IPS-NIHi11 (cell line): Measurements from ENCODE around the gene KIF6.

Source experiments
- DNase-seq: peaks from one replicate; pipeline ENCODE4 v3.0.0; 2012; ENCODE audit warnings: mixed read lengths, low spot score

KIF6 gene

DNA sequence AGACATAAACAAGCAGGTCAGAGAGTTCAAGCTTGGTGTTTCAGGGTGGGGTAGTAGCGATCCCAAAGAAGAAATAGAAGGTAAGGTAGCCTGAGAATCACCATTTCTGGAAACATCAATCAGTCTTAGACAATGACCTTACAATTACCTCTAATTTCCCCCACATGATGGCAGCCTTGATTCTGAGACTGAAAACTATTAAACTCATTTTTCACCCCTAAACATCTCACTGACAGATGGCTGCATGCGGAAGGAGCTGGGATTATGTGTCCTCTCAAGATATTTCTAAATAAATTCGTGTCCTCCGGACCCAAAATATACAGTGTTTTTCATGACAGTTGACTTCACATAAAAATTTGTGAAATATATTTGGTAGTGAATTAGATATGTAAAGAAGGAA is 61.0 kb downstream of the KIF6 start:
- no peak for DNase-seq

- no peak for DNase-seq
Observed at GRCh38 chr6:39657355-39658135, 67.7 kb downstream of the KIF6 start.

DNA sequence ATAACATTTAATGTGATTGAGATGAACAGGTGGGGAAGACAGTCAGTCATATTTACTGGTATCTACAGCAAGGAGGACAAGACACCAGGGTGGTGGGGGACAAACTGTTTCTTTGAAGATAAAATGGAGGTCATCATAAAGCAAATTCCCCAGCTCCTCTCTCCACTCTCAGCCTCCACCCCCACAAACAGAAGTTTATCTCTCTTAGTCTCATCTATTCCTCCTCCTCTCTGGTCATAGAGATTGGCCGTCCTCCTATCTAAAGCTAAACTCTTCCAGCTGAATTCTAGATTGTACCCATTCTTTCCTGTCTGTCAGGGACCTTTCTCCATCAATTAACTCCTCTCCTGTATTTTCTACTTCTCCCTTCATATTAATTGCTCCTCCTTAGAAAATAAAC is 71.1 kb downstream of the KIF6 start:
- DNase-seq: no peak

GRCh38 chr6:39653612-39654011 is 71.6 kb downstream of the KIF6 start:
- peak; percentile 5 for DNase-seq

DNA sequence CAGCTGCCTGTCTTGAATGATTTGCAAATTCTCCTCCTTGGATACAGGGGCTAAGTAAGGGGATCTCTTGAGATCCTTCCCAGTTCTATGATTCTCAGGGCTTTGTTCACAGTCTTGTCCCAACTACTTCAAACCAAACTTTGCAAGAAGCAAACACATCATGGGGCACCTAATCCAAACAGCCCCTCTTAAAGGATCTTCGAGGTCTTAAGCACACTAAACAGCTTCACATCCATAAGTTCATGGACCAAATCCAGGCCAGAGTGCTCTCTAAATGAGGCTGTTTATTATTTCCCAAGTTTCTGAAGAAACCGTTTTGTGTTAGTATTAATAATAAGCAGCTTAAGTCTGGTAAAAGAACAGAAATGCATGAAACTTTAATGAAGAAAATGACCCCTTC is 75.2 kb downstream of the KIF6 start:
- no peak for DNase-seq

GRCh38 chr6:39646751-39647420 is 78.3 kb downstream of the KIF6 start:
- DNase-seq: no peak

DNA sequence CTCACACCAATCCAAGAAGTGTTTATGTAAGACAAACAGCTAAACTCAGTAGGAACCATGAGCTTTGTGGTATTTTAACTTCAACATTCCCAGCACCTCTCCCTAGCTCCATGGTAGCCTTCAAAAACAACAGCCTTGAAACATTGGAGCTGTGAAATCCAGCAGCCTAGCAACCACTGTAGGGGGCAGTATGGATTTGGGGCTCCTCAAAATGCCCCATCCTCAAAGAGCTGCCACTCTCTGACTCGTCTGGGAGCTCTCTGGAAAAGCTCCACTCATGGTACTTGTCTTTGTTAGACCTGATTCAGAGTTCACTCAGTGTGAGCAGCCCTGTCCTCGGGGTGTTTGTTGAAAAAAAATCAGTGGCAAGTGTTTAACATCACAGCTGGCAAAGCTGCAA is 82.9 kb downstream of the KIF6 start:
- peak; percentile 27 for DNase-seq

- DNase-seq: no peak
Observed at GRCh38 chr6:39638126-39638822, 86.9 kb downstream of the KIF6 start.

DNA sequence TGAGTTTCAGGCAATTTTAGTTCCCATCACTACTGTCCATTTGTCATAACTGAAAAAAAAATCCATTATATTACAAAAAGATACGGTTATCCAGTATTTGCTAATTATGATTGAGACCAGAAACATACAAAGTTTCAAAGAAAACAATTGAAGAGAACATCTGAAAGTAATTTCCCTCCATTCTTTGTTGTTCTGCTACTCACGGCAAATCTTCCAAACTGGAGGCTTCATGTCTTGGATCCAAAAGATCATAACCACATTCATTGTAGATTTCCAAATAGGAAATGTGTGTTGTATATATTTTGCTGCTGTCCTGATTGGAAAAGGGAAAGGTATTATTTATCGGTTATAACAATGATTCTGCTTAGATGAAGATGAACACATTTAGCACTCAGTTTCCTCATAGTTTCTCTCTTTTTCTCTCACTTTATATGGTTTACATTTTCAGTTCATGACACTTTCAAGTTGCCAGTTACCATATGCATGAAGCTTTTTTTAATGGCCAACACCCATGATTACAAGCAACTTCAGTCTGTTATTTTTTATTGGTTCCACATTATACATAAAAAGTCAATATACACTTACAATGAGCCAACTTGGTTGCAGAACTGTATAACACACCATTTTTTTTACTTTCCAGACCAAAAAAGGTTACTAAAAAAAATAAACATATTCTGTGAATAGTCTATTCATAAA is 90.4 kb downstream of the KIF6 start:
- no peak for DNase-seq

GRCh38 chr6:39625209-39625608 is 100.0 kb downstream of the KIF6 start:
- no peak for DNase-seq

DNA sequence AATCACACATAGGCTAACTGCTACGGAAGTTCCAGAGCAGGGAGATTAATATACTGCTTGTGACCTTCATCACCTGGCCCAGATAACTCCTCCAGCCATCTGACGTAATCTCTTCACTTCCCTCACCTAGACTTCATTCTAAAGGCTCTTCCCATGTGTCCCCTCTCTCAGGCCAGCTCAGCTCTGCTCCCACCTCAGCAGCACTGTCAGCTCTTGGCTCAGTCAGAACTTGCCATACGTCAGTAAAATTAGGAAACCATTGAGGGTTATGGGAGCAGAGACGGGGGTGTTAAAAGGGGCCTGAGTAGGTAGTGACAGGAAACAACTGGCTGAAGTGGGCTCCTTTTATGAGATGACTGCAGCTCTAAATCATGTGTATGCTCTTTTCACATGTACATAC is 101.5 kb downstream of the KIF6 start:
- no peak for DNase-seq

DNA sequence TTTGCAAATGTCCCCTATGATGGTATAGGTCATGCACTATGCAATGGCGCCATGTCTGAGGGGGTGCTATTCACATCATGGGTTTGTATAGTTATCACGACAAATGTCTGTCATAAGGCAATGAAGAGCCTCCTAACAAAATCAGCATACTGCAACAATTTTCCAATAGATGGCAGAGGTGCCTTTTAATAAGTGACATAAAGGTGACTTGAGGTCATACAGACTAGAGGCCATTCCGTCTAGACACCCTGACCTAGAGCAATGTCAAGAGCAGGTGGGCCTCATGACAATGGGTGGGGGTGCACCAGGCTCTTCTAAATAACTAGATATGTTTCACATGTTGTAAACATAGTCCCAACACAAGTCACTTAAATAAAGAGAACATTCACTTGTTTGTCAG is 107.7 kb downstream of the KIF6 start:
- no peak for DNase-seq

- no peak for DNase-seq
Observed at GRCh38 chr6:39617026-39617425, 108.2 kb downstream of the KIF6 start.

GRCh38 chr6:39615622-39616021 is 109.6 kb downstream of the KIF6 start:
- DNase-seq: no peak

DNA sequence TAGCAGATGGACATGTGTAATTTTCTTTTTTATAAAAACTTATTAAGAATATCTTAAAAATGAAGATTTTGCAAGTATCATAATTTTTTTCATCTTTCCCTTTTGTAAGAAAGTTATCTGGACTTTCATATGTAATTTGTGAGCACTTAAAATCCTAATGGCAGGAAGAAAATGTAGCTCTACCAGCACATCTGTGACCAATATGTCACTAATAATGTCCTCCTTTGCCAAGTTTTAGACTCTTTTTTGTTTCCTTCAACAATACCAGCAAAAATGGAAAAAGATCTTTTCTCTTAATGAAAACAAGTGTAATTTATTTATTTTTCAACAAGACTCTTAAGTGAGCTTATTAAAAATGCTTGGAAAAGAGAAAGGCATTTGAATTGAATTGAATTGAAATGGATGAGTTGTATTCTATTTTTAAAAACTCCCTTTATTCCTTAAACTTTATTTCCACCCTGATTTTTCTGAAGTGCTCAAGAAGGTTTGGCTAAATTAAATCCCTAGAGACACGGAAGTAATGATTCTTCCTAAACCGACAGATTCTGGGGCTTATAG is 110.7 kb downstream of the KIF6 start:
- no peak for DNase-seq

DNA sequence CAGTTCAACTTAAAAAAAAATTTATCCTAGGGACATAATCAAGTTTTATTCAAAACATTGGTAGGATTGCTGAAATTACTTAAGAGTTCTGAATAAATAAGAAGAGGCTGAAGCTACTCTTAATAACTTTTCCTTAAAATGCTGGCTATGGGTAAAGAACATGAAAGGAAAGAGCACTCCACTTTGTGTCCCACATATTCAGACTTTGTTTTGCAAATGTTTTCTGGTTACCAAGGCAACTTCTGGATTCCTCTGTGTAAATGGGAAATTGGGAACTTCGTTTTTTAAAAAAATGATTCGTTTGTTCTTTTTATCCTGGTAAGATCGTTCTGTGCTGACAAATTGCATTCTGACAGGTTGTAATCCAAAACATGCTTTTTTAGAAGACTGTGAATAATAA is 115.0 kb downstream of the KIF6 start:
- no peak for DNase-seq

GRCh38 chr6:39608652-39609345 is 116.4 kb downstream of the KIF6 start:
- DNase-seq: no peak

- no peak for DNase-seq
Observed at GRCh38 chr6:39602601-39603519, 122.3 kb downstream of the KIF6 start.

GRCh38 chr6:39599973-39600372 is 125.2 kb downstream of the KIF6 start:
- no peak for DNase-seq

DNA sequence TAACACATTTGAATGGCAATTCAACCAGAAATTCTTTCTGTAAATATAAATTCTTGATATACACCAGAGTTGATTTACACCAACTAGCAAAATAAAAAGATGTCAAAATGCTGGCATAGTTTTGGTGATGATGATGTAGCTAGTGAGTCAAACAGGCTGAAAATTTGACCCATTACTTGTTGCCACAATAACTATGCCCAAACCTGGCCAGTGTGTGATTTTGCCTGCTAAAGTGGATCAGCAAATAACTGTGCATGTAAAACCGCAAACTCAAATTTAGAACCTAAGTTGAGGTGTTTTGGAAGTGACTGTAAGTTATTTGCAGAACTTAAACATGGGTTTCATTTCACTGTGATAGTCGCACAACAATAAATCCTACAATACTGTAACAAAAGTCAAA is 125.9 kb downstream of the KIF6 start:
- DNase-seq: no peak

GRCh38 chr6:39594285-39594684 is 130.9 kb downstream of the KIF6 start:
- DNase-seq: no peak
